IPS DF 4.7 (cell line): ENCODE measurements around the gene ALCAM.

Source experiments
- DNase-seq: peaks from one replicate; pipeline ENCODE4 v3.0.0-alpha.2; 2013; ENCODE audit warnings: low spot score; ENCODE audit errors: extremely low read depth

ALCAM gene

GRCh38 chr3:105483476-105483875 is 116.8 kb downstream of the ALCAM start:
- no peak for DNase-seq

GRCh38 chr3:105490045-105490444 is 123.3 kb downstream of the ALCAM start:
- DNase-seq, result no peak

- DNase-seq, result no peak
These were observed 126.7 kb downstream of the ALCAM start for GRCh38 chr3:105493305-105493892.

GRCh38 chr3:105495021-105495420 is 128.3 kb downstream of the ALCAM start:
- DNase-seq, result no peak

- no peak for DNase-seq
These were observed 129.6 kb downstream of the ALCAM start for GRCh38 chr3:105496343-105496742.

- no peak for DNase-seq
These were observed 130.7 kb downstream of the ALCAM start for GRCh38 chr3:105497386-105497785.

- no peak for DNase-seq
These were observed 133.3 kb downstream of the ALCAM start for GRCh38 chr3:105499961-105500360.

DNA sequence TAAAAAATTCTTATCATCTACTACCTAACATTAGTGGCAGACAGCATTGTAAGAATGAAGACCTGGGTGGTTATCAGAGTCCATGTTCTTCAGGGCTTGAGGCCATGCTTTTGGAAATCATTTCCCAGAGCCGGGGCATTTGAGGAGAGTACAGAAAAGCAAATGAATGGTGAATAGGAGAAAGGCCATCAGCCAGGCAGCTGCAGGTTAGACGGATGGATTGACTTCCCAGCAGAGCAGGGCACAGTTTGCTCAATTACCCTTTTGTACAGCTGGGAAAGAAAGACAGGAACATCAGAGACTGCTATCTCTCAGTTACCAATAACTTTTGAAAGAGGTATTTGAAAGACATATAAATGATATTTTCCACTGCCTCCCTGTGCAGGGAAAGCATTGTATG is 135.6 kb downstream of the ALCAM start:
- DNase-seq, result no peak

- no peak for DNase-seq
These were observed 136.5 kb downstream of the ALCAM start for GRCh38 chr3:105503191-105503593.

- no peak for DNase-seq
These were observed 137.8 kb downstream of the ALCAM start for GRCh38 chr3:105504440-105504951.

GRCh38 chr3:105505170-105505569 is 138.5 kb downstream of the ALCAM start:
- DNase-seq, result no peak

DNA sequence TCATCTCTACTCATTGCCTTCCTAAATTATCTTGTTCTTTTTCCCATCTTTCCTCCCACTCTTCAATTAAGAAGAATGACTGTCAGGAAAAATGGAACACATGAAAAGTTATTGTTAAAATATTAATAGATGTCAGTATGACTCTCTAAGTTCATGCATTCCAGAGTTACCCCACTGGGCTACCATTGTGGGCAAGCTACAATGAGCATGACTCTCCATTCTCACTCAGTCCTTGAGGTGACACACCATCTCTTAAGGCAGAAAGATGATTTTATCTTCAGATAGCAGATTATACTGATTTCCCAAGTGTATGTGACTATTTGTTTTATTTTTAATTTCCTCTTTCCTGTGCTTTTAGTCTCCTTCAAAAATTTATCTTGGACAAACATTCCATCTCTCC is 144.3 kb downstream of the ALCAM start:
- no peak for DNase-seq

- no peak for DNase-seq
These were observed 145.4 kb downstream of the ALCAM start for GRCh38 chr3:105512061-105512460.

GRCh38 chr3:105513042-105513441 is 146.3 kb downstream of the ALCAM start:
- no peak for DNase-seq

GRCh38 chr3:105513886-105514285 is 147.2 kb downstream of the ALCAM start:
- DNase-seq, result no peak

- DNase-seq, result no peak
These were observed 148.7 kb downstream of the ALCAM start for GRCh38 chr3:105515372-105515771.

DNA sequence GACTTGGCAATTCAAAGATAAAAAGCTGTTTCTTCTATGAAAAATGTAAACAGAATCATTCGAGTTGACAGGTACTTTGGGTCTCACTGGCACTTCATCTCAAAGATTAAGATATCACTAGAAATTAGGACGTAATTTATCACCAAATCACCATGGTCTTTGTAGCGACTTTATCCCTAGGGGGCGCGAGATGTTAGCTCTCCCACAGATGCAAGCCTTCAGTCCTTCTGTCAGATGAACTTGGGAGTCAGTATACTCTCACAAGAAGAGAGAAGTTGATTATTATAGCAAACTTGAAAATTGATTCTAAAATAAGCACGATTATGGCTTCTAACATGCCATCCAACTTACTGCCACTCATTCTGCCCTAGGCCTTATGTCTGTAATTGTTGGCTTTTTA is 150.3 kb downstream of the ALCAM start:
- no peak for DNase-seq

DNA sequence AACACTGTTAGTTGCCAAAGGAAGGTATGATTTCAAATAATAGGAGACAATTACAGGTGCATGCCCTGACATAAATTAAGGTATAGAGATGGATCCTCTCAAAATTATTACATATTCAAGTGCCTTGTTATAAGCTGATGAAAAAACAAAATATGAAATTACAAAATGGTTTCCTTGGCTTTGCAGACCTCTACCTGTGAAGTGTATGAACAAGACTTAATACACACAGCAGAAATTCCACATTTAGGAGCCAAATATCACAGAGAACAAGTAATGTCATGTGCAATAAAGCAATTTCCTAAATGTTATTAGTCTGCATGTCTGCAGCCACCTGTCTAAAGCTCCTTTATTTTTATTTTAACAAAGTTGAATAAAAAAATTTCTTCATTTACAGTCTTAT is 151.5 kb downstream of the ALCAM start:
- DNase-seq, result no peak

GRCh38 chr3:105518806-105519418 is 152.2 kb downstream of the ALCAM start:
- DNase-seq, result peak; percentile 44

DNA sequence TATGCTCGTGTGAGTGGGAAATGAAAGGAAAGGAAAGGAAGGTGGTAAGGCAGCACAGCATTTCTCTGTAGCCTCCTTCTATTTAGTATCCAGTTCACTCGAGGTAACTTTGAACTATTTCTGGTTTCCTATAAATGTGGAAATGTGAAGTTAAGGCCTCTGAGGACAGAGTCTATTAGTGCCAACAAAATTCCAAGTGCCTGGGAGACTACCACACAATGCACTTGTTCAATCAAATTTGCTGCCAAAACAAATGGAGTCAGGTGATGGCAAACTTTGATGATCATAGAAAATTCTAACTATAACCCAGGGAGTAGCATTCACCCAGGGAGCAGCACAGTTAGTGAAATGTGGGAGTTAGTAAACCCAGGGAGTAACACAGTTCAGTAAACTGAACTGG is 155.1 kb downstream of the ALCAM start:
- DNase-seq, result no peak

- DNase-seq, result no peak
These were observed 156.8 kb downstream of the ALCAM start for GRCh38 chr3:105523501-105523900.

DNA sequence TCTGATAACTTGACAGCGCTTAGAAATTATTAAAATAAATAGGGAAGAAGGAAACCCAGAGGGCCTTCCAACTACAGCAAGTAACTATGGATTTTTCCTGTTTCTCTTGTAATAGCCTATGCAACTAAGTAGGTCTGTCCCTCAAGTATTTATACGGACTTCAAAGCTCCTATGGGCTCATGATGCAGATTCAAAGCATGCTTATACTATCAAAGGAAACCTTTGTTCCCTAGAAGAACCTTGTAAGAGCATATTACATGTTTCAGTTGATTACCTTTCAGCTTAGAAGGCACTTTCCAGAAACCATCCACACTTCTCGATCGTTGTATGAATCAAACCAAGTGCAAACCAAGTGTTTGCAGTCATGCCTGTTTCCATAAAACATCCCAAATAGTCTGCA is 158.8 kb downstream of the ALCAM start:
- no peak for DNase-seq

DNA sequence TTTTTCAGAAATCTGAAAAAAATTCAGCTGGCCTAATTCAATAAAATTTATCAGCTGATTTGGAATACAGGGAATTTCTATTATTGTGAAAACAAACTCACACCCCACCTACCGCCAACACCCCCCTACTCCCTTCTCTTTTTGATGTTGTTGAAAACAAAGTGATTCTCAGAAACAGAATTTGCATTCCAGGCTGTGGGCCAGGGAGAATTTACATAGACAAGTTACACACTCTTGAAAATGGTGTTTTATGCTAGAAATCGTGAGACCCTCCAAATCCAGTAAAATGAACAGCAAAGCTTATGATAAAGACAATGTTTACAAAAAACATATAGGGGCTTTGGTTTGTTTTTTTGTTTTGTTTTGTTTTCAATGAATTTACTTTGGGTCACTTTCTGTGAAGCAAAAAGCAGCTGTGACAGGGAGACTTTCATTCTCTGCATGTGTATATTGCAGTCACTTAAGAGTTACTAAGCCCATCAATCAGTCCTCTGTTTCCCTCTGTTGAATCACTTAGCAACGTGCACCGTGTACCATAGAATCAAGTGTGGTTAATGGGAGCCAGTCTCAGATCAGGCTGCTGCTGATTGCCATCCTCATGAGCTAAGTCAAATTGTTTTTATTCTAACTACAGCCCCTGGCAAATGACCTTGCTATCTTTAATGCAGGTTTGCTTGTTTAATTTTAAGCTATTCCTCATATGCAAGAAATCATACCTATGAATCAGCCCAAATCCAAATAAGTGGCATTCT is 159.8 kb downstream of the ALCAM start:
- no peak for DNase-seq
